ENCODE results near the gene PRDM16.

The PRDM16 gene

GRCh38 chr1:3401585-3402257 is 332.7 kb downstream of the PRDM16 start:
- Histone ChIP-seq H3K36me3 (ENCODE audit: control insufficient read depth in 1 of 2, insufficient read depth in 2 of 2, low read length in 2 of 2) (peaks cover 0 to 21% of the 10 kb centered on the region in 2 donors), H3K27ac (ENCODE audit: low read depth, low read length) (no peak overlapping the region), H3K4me3 (ENCODE audit: low read depth in 1 of 2, low read length in 2 of 2) (no peak overlapping the region), H3K4me1 (ENCODE audit: control insufficient read depth in 1 of 2, insufficient read depth in 2 of 2, low read length in 2 of 2) (no peaks in the 10 kb centered on the region), H3K27me3 (ENCODE audit: control insufficient read depth in 1 of 2, insufficient read depth in 2 of 2, low read length in 2 of 2) (no peaks in the 10 kb centered on the region), H3K9ac (ENCODE audit: low read depth in 1 of 2, low read length in 2 of 2) (no peak overlapping the region), H3K9me3 (ENCODE audit: control insufficient read depth in 1 of 2, low read length in 2 of 2) (no peaks in the 10 kb centered on the region)

GRCh38 chr1:3402258-3403010 is 333.4 kb downstream of the PRDM16 start:
- H3K4me1 ChIP-seq (ENCODE audit: control insufficient read depth in 1 of 2, insufficient read depth in 2 of 2, low read length in 2 of 2) = no peaks in the 10 kb centered on the region
- no peak overlapping the region for H3K27ac ChIP-seq (ENCODE audit: low read depth, low read length)
- no peak overlapping the region for H3K4me3 ChIP-seq (ENCODE audit: low read depth in 1 of 2, low read length in 2 of 2)
- H3K36me3 ChIP-seq (ENCODE audit: control insufficient read depth in 1 of 2, insufficient read depth in 2 of 2, low read length in 2 of 2) = peaks cover 0 to 18% of the 10 kb centered on the region in 2 donors
- H3K9me3 ChIP-seq (ENCODE audit: control insufficient read depth in 1 of 2, low read length in 2 of 2) = no peaks in the 10 kb centered on the region
- H3K9ac ChIP-seq (ENCODE audit: low read depth in 1 of 2, low read length in 2 of 2) = no peak overlapping the region
- H3K27me3 ChIP-seq (ENCODE audit: control insufficient read depth in 1 of 2, insufficient read depth in 2 of 2, low read length in 2 of 2) = no peaks in the 10 kb centered on the region

GRCh38 chr1:3403011-3403345 is 334.0 kb downstream of the PRDM16 start:
- Histone ChIP-seq H3K4me1 (ENCODE audit: control insufficient read depth in 1 of 2, insufficient read depth in 2 of 2, low read length in 2 of 2) (no peaks in the 10 kb centered on the region), H3K9ac (ENCODE audit: low read depth in 1 of 2, low read length in 2 of 2) (no peak overlapping the region), H3K9me3 (ENCODE audit: control insufficient read depth in 1 of 2, low read length in 2 of 2) (no peaks in the 10 kb centered on the region), H3K4me3 (ENCODE audit: low read depth in 1 of 2, low read length in 2 of 2) (no peak overlapping the region), H3K27ac (ENCODE audit: low read depth, low read length) (no peak overlapping the region), H3K36me3 (ENCODE audit: control insufficient read depth in 1 of 2, insufficient read depth in 2 of 2, low read length in 2 of 2) (peaks cover 0 to 19% of the 10 kb centered on the region in 2 donors), H3K27me3 (ENCODE audit: control insufficient read depth in 1 of 2, insufficient read depth in 2 of 2, low read length in 2 of 2) (no peaks in the 10 kb centered on the region)

- H3K9me3 ChIP-seq (ENCODE audit: control insufficient read depth in 1 of 2, low read length in 2 of 2) = no peaks in the 10 kb centered on the region
- no peaks in the 10 kb centered on the region for H3K4me1 ChIP-seq (ENCODE audit: control insufficient read depth in 1 of 2, insufficient read depth in 2 of 2, low read length in 2 of 2)
- H3K4me3 ChIP-seq (ENCODE audit: low read depth in 1 of 2, low read length in 2 of 2) = no peak overlapping the region
- no peaks in the 10 kb centered on the region for H3K27me3 ChIP-seq (ENCODE audit: control insufficient read depth in 1 of 2, insufficient read depth in 2 of 2, low read length in 2 of 2)
- no peak overlapping the region for H3K27ac ChIP-seq (ENCODE audit: low read depth, low read length)
- H3K36me3 ChIP-seq (ENCODE audit: control insufficient read depth in 1 of 2, insufficient read depth in 2 of 2, low read length in 2 of 2) = peaks cover 0 to 19% of the 10 kb centered on the region in 2 donors
- no peak overlapping the region for H3K9ac ChIP-seq (ENCODE audit: low read depth in 1 of 2, low read length in 2 of 2)
These were observed 334.6 kb downstream of the PRDM16 start for GRCh38 chr1:3403388-3404231.

GRCh38 chr1:3404301-3404700 is 335.3 kb downstream of the PRDM16 start:
- Histone ChIP-seq H3K4me3 (ENCODE audit: low read depth in 1 of 2, low read length in 2 of 2) (no peak overlapping the region), H3K9me3 (ENCODE audit: control insufficient read depth in 1 of 2, low read length in 2 of 2) (no peaks in the 10 kb centered on the region), H3K36me3 (ENCODE audit: control insufficient read depth in 1 of 2, insufficient read depth in 2 of 2, low read length in 2 of 2) (peaks cover 0 to 19% of the 10 kb centered on the region in 2 donors), H3K27me3 (ENCODE audit: control insufficient read depth in 1 of 2, insufficient read depth in 2 of 2, low read length in 2 of 2) (no peaks in the 10 kb centered on the region), H3K9ac (ENCODE audit: low read depth in 1 of 2, low read length in 2 of 2) (no peak overlapping the region), H3K27ac (ENCODE audit: low read depth, low read length) (no peak overlapping the region), H3K4me1 (ENCODE audit: control insufficient read depth in 1 of 2, insufficient read depth in 2 of 2, low read length in 2 of 2) (no peaks in the 10 kb centered on the region)

GRCh38 chr1:3404801-3405200 is 335.8 kb downstream of the PRDM16 start:
- Histone ChIP-seq H3K4me1 (ENCODE audit: control insufficient read depth in 1 of 2, insufficient read depth in 2 of 2, low read length in 2 of 2) (no peaks in the 10 kb centered on the region), H3K36me3 (ENCODE audit: control insufficient read depth in 1 of 2, insufficient read depth in 2 of 2, low read length in 2 of 2) (peaks cover 0 to 19% of the 10 kb centered on the region in 2 donors), H3K27ac (ENCODE audit: low read depth, low read length) (no peak overlapping the region), H3K9ac (ENCODE audit: low read depth in 1 of 2, low read length in 2 of 2) (no peak overlapping the region), H3K27me3 (ENCODE audit: control insufficient read depth in 1 of 2, insufficient read depth in 2 of 2, low read length in 2 of 2) (no peaks in the 10 kb centered on the region), H3K9me3 (ENCODE audit: control insufficient read depth in 1 of 2, low read length in 2 of 2) (no peaks in the 10 kb centered on the region), H3K4me3 (ENCODE audit: low read depth in 1 of 2, low read length in 2 of 2) (no peak overlapping the region)

- Histone ChIP-seq H3K4me1 (ENCODE audit: control insufficient read depth in 1 of 2, insufficient read depth in 2 of 2, low read length in 2 of 2) (no peaks in the 10 kb centered on the region), H3K9me3 (ENCODE audit: control insufficient read depth in 1 of 2, low read length in 2 of 2) (no peaks in the 10 kb centered on the region), H3K9ac (ENCODE audit: low read depth in 1 of 2, low read length in 2 of 2) (no peak overlapping the region), H3K27ac (ENCODE audit: low read depth, low read length) (no peak overlapping the region), H3K36me3 (ENCODE audit: control insufficient read depth in 1 of 2, insufficient read depth in 2 of 2, low read length in 2 of 2) (peaks cover 0 to 19% of the 10 kb centered on the region in 2 donors), H3K27me3 (ENCODE audit: control insufficient read depth in 1 of 2, insufficient read depth in 2 of 2, low read length in 2 of 2) (no peaks in the 10 kb centered on the region), H3K4me3 (ENCODE audit: low read depth in 1 of 2, low read length in 2 of 2) (no peak overlapping the region)
These were observed 336.5 kb downstream of the PRDM16 start for GRCh38 chr1:3405491-3405890.

GRCh38 chr1:3405974-3406867 is 337.2 kb downstream of the PRDM16 start:
- Histone ChIP-seq H3K36me3 (ENCODE audit: control insufficient read depth in 1 of 2, insufficient read depth in 2 of 2, low read length in 2 of 2) (peaks cover 0 to 17% of the 10 kb centered on the region in 2 donors), H3K27ac (ENCODE audit: low read depth, low read length) (no peak overlapping the region), H3K9ac (ENCODE audit: low read depth in 1 of 2, low read length in 2 of 2) (no peak overlapping the region), H3K9me3 (ENCODE audit: control insufficient read depth in 1 of 2, low read length in 2 of 2) (no peaks in the 10 kb centered on the region), H3K4me3 (ENCODE audit: low read depth in 1 of 2, low read length in 2 of 2) (no peak overlapping the region), H3K4me1 (ENCODE audit: control insufficient read depth in 1 of 2, insufficient read depth in 2 of 2, low read length in 2 of 2) (no peaks in the 10 kb centered on the region), H3K27me3 (ENCODE audit: control insufficient read depth in 1 of 2, insufficient read depth in 2 of 2, low read length in 2 of 2) (no peaks in the 10 kb centered on the region)

- H3K27ac ChIP-seq (ENCODE audit: low read depth, low read length) = no peak overlapping the region
- H3K9ac ChIP-seq (ENCODE audit: low read depth in 1 of 2, low read length in 2 of 2) = no peak overlapping the region
- no peaks in the 10 kb centered on the region for H3K9me3 ChIP-seq (ENCODE audit: control insufficient read depth in 1 of 2, low read length in 2 of 2)
- peaks cover 0 to 10% of the 10 kb centered on the region in 2 donors for H3K36me3 ChIP-seq (ENCODE audit: control insufficient read depth in 1 of 2, insufficient read depth in 2 of 2, low read length in 2 of 2)
- no peak overlapping the region for H3K4me3 ChIP-seq (ENCODE audit: low read depth in 1 of 2, low read length in 2 of 2)
- no peaks in the 10 kb centered on the region for H3K27me3 ChIP-seq (ENCODE audit: control insufficient read depth in 1 of 2, insufficient read depth in 2 of 2, low read length in 2 of 2)
- no peaks in the 10 kb centered on the region for H3K4me1 ChIP-seq (ENCODE audit: control insufficient read depth in 1 of 2, insufficient read depth in 2 of 2, low read length in 2 of 2)
These were observed 338.0 kb downstream of the PRDM16 start for GRCh38 chr1:3407021-3407420.
